Stimulated activated CD4-positive, alpha-beta T cell treated with anti-CD3 and anti-CD28 coated beads, Interleukin-12 subunit alpha, Interleukin-12 subunit beta, amount 100 ng/mL, for 48 hours (primary cell): ENCODE results near the gene STX2.

ENCODE experiments used
- DNase-seq, 3 donors: peaks; one replicate each; pipeline ENCODE4 v3.0.0-alpha.2; 2020; ENCODE audit warnings: low read depth in 2 of 3, low spot score in 1 of 3

The STX2 gene

GRCh38 chr12:130831876-130832405, 7.1 kb downstream of the STX2 start:
- no peak for DNase-seq

GRCh38 chr12:130831246-130831645, 7.8 kb downstream of the STX2 start:
- no peak for DNase-seq

GRCh38 chr12:130830246-130830551, 8.9 kb downstream of the STX2 start:
- no peak for DNase-seq

DNA sequence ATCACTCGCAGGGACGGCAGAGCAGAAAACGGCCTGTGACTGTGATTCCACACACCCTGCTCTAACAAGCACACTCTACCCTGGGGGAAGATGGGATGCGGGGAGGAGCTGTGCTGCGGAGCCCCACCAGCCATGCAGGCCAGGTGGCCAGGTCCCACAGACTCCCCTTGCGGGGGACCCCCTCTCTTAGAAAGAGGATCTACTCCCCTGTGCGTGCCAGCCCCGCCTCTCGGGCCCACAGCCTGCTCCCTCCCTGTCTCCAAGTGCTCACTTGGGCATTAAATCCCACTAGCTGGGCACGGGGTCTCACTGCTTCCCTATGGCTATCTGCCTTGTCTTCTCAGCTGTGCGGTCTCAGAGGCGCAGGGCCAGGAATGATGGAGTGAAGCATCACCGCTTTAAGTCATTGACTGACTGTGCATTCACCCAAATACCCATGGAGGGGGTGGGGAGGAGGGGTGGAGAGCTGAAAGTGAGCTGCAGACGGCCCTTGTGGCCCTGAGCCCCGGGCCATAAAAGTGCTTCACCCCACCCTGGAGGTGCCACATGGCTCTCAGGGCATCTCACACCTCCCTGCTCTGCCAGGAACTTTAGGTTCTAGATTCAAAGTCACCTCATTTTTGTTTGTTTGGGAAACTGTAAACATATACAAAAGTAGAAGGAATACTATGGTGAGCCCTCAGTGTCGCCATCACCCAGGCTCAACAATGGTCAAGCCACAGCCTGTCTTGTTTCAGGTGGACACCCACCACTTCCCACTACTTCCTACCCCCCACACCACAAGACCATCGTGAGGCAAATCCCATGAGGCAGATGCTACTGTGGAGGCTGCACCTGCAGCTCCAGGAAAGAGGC, 9.4 kb downstream of the STX2 start:
- DNase-seq: no peak

DNA sequence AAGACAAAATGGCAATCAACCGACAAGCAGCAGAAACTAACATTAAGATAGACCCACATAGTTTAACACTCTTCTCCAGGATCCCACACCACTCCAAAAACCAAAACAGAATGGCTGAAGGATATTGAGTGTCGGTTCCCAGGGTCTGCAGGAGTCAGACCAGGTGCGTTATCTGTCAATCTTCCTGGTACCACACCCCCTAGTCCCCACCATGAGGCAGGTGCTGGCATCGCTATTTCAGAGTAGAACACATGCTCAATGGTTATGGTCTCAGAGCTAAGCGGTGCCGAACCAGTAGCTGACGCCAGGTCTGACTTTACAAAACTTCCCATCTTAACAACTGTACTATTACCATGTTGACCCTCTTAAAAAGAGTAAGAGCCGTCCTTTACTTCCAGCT, 10.2 kb downstream of the STX2 start:
- no peak for DNase-seq

GRCh38 chr12:130827432-130827831, 11.6 kb downstream of the STX2 start:
- no peak for DNase-seq

DNA sequence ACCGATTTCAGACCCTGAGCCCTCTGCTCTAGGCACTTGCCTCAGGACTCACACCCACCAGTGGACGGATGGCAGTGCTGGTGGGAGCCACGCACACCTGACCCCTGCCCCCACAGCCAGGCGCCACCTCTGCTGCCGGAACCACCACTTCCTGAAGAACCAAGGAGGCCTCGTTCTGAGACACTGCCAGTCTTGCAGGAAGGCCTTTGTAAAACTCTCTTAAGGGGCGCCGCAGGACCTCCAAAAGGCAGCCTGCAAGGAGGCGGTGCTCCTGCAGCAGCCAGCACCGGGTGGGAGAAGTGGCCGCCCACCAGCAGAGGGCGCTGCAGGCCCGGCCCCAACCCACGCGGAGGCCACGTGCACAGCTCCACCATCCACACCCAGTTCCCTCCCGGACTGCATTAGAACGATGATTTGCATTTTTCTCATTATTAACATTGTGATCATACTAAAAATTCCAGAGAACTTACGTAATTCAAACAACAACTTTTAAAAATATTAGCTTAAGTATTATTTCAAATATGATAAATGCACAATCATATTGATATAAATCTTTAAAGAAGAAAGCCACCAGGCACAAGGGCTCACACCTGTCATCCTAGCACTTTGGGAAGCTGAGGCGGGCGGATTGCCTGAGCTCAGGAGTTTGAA, 12.8 kb downstream of the STX2 start:
- peak; percentile 52 to 69 (median 64) for DNase-seq

- DNase-seq: no peak
These were observed 13.3 kb downstream of the STX2 start for GRCh38 chr12:130825771-130826150.

DNA sequence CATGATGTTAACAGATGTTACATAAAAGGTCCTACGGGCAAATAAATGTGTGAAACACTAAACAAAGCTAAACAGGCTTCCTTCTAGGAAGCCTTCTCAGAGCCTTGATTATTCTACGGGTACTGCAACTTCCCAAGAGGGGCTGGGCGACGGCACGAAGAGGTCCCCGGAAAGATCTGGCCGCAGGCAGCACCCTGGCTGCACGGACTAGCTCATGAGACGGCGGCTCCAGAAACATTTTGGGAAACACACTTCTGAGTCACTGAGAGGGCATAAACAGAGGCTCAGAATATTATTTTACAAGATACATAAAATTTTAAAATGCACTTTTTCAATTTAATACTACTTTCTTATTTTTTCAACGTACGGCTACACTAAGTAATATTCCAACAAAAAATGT, 19.4 kb downstream of the STX2 start:
- no peak for DNase-seq

GRCh38 chr12:130818635-130819576, 20.1 kb downstream of the STX2 start:
- DNase-seq: peak; percentile 42 to 73 (median 71)

DNA sequence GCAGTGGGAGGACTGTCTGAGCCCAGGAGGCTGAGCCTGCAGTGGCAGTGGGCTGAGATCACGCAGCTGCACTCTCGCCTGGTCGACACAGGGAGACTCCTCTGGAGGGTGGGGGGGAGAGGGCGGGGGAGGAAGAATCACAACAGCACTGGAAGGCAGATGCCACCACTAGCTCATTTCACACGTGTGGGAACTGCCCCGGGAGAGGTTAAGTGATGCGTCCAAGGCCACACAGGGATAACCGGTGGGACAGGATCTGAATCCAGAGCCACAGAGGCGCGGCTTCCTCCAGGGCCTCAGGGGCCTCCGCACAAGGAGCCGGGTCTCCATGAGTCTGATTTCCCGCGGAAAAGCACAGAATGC, 20.8 kb downstream of the STX2 start:
- no peak for DNase-seq

DNA sequence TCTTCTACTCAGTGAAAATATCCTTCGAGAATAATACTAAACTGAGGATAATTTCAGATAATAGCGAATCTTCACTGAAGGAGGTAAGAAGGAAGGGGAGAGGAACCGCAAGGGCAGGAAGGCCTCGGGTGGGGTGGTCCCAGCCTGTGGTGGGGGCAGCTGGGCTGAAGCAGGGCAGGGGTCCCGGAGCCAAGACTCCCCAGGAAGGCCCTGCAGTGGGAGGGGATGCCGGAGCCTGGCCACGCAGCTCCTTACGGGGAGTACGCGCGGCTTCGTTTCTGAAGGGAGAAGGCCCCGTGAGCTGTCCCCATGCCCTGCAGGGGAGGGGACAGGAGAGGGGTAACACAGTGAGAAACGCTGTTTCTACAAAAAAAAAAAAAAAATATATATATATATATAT, 21.2 kb downstream of the STX2 start:
- no peak for DNase-seq

GRCh38 chr12:130816097-130816496, 23.0 kb downstream of the STX2 start:
- no peak for DNase-seq

DNA sequence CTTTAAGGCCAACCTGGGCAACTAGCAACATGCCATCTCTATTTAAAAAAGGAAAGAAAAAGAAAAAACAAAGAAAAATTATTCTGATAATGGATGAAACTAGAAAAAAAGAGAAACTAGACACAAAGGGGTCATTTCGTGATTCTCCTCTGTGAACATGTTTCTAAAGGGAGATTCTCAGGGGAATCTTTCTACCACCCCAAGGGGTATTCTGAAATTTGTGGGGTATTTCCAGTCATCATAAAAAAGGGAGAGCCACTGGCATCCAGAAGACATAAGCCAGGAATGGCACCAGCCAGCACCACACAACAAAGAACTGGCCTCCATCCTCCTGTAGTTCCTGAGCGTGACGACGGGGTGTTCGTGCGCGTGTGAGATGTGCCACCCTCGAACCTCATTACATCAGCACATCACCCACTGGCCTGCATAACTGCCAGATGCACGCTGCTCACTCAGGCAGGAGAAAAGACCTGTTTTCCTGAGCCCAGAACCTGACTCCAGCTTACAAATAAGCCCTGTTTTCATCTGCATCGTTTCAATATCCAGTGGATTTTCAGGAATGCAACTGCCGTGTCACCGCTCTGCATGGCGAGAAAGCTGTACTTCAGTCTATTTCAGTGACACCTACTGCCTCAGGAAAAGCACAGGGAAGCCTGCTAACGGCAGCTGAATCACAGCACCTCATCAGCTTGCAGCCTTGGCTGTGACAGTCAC, 23.9 kb downstream of the STX2 start:
- no peak for DNase-seq

DNA sequence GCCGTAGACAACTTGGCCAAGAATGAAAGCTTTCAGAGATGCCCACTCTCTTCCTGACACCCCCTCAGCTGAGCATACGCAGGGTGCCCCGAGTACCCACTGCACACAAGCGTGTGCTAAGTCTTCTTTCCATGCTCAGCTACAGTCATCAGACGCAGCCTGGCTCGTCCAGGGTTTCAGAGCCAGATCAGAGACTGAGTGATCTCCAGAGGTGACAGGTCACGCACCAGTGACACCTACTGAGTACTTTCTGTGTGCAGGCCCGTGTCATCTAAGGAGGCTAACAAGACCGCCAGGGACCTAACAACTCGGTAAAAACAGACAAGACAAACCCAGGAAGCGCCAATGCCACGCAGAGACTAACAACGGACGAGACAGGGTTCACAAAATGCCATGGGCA, 25.1 kb downstream of the STX2 start:
- DNase-seq: no peak

GRCh38 chr12:130813436-130813835, 25.6 kb downstream of the STX2 start:
- no peak for DNase-seq

GRCh38 chr12:130809791-130810190, 29.3 kb downstream of the STX2 start:
- no peak for DNase-seq

- no peak for DNase-seq
These were observed 31.7 kb downstream of the STX2 start for GRCh38 chr12:130807309-130807708.

- no peak for DNase-seq
These were observed 32.5 kb downstream of the STX2 start for GRCh38 chr12:130806574-130806973.

GRCh38 chr12:130805635-130806034, 33.4 kb downstream of the STX2 start:
- DNase-seq: no peak

- no peak for DNase-seq
These were observed 34.8 kb downstream of the STX2 start for GRCh38 chr12:130804216-130804615.
